K562 (cell line): Measurements from ENCODE around the gene KBTBD6. TPM values are rescaled to one million over a fixed set of nuclear protein-coding genes. Genes with fewer than 3 reads are reported as not detected.
A peak's percentile ranks its signal among the peaks of the same experiment; 100 is the strongest.

ENCODE experiments used
- BCOR ChIP-seq: fragments of 450-650 bp; IDR thresholded peaks from 2 replicates; pipeline ENCODE4 v1.6.1; 2016
- CBX5 ChIP-seq: IDR thresholded peaks from 2 replicates; pipeline ENCODE4 v1.6.1; 2014; ENCODE audit warnings: low read depth, borderline replicate concordance
- CEBPG ChIP-seq, 3 experiments: fragments of 200-800 bp in 1 of 3; sonication (Bioruptor generic) in 1 of 3; sonication (generic) in 1 of 3; formaldehyde crosslinking in 1 of 3; IDR thresholded peaks in 2 of 3; conservative IDR thresholded peaks in 1 of 3; 2 replicates each; pipeline versions ENCODE4 v1.6.1 to v1.8.0; 2016 to 2022; ENCODE audit warnings: missing compliant biosample characterization in 2 of 3, missing genetic modification characterization in 2 of 3, mild to moderate bottlenecking in 1 of 3, missing genetic modification reagents in 1 of 3
- CLOCK ChIP-seq: fragments of 250-450 bp; sonication (Bioruptor Pico); IDR thresholded peaks from 2 replicates; pipeline ENCODE4 v1.4.0; 2020; ENCODE audit warnings: mild to moderate bottlenecking, moderate library complexity, borderline replicate concordance
- HMG20B ChIP-seq: fragments of 250-450 bp; sonication (Bioruptor Pico); IDR thresholded peaks from 2 replicates; pipeline ENCODE4 v1.5.0; 2021; ENCODE audit warnings: mild to moderate bottlenecking
- HNRNPLL ChIP-seq: fragments of 200-400 bp; formaldehyde crosslinking; IDR thresholded peaks from 2 replicates; pipeline ENCODE4 v1.6.1; 2017; ENCODE audit warnings: low read length, low read depth, mild to moderate bottlenecking; ENCODE audit not compliant: poor library complexity, severe bottlenecking
- KDM1A ChIP-seq, 2 experiments: fragments of 450-650 bp; IDR thresholded peaks; 2 replicates each; pipeline ENCODE4 v1.6.1; 2016; ENCODE audit warnings: mild to moderate bottlenecking in 2 of 2
- MEF2A ChIP-seq: IDR thresholded peaks from 2 replicates; pipeline ENCODE4 v1.6.1; 2011; ENCODE audit warnings: low read depth, mild to moderate bottlenecking, low read length, moderate library complexity; ENCODE audit not compliant: control insufficient read depth
- MYC ChIP-seq, 2 experiments: fragments of 250-450 bp in 1 of 2; sonication (Bioruptor Pico) in 1 of 2; IDR thresholded peaks; 2 replicates each; pipeline versions ENCODE4 v1.5.1 to v1.6.1; 2012 to 2021; ENCODE audit warnings: low read depth in 2 of 2, borderline replicate concordance in 1 of 2, improper control_type of control experiment in 1 of 2, low read length in 1 of 2, mild to moderate bottlenecking in 1 of 2, moderate library complexity in 1 of 2
- NCOR1 ChIP-seq: fragments of 450-650 bp; IDR thresholded peaks from 2 replicates; pipeline ENCODE4 v1.6.1; 2016; ENCODE audit warnings: mild to moderate bottlenecking, moderate library complexity
- NR2F6 ChIP-seq: fragments of 450-650 bp; formaldehyde crosslinking; IDR thresholded peaks from 2 replicates; pipeline ENCODE4 v1.4.0; 2020; ENCODE audit warnings: mild to moderate bottlenecking
- NUFIP1 ChIP-seq: fragments of 450-650 bp; IDR thresholded peaks from 2 replicates; pipeline ENCODE4 v1.6.1; 2018; ENCODE audit not compliant: partially characterized antibody
- POLR2AphosphoS2 ChIP-seq: IDR thresholded peaks from 2 replicates; pipeline ENCODE4 v1.6.1; 2012; ENCODE audit warnings: low read length, improper control_type of control experiment
- RFX5 ChIP-seq: IDR thresholded peaks from 2 replicates; pipeline ENCODE4 v1.6.1; 2011; ENCODE audit warnings: low read depth, mild to moderate bottlenecking, improper control_type of control experiment, low read length
- SMARCC2 ChIP-seq: fragments of 450-650 bp; IDR thresholded peaks from 2 replicates; pipeline ENCODE4 v1.6.1; 2017; ENCODE audit warnings: antibody characterized with exemption, moderate library complexity, mild to moderate bottlenecking, low read depth
- SOX6 ChIP-seq: fragments of 450-650 bp; IDR thresholded peaks from 2 replicates; pipeline ENCODE4 v1.6.1; 2014; ENCODE audit warnings: mild to moderate bottlenecking
- SREBF1 ChIP-seq: fragments of 150-350 bp; IDR thresholded peaks from 2 replicates; pipeline ENCODE4 v1.6.1; 2014; ENCODE audit warnings: antibody characterized with exemption, low read depth, low read length, borderline replicate concordance
- SRSF7 ChIP-seq: fragments of 200-400 bp; formaldehyde crosslinking; optimal IDR thresholded peaks from 2 replicates; pipeline ENCODE3; 2017; ENCODE audit warnings: mild to moderate bottlenecking, low read depth, low read length
- STAT6 ChIP-seq: sonication (generic); formaldehyde crosslinking; IDR thresholded peaks from 2 replicates; pipeline ENCODE4 v1.8.1; 2023; ENCODE audit warnings: mild to moderate bottlenecking, missing genetic modification reagents
- TEAD1 ChIP-seq, 2 experiments: fragments of 450-650 bp in 1 of 2; sonication (generic) in 1 of 2; formaldehyde crosslinking; IDR thresholded peaks; 2 replicates each; pipeline versions ENCODE4 v1.4.0 to v1.8.0; 2020 to 2022; ENCODE audit warnings: mild to moderate bottlenecking in 2 of 2, missing genetic modification reagents in 1 of 2
- TRIM28 ChIP-seq: fragments of 450-650 bp; IDR thresholded peaks from 2 replicates; pipeline ENCODE4 v1.6.1; 2017
- ZEB2 ChIP-seq: fragments of 450-650 bp; IDR thresholded peaks from 2 replicates; pipeline ENCODE4 v1.6.1; 2016
- ZNF695 ChIP-seq: fragments of 450-650 bp; formaldehyde crosslinking; IDR thresholded peaks from 2 replicates; pipeline ENCODE4 v1.4.0; 2020; ENCODE audit warnings: mild to moderate bottlenecking, moderate library complexity
- ZNF699 ChIP-seq: fragments of 250-450 bp; sonication (Bioruptor Pico); IDR thresholded peaks from 2 replicates; pipeline ENCODE4 v1.8.0; 2021; ENCODE audit warnings: mild to moderate bottlenecking, moderate library complexity; ENCODE audit not compliant: insufficient replicate concordance
- ZNF764 ChIP-seq: fragments of 250-450 bp; sonication (Bioruptor Pico); IDR thresholded peaks from 2 replicates; pipeline ENCODE4 v1.4.0; 2020; ENCODE audit warnings: low read depth, mild to moderate bottlenecking, moderate library complexity
- polyA plus RNA-seq, 8 experiments: library from polyadenylated mRNA; depleted of rRNA in 4 of 8; stranded (reverse) in 5 of 8; unstranded in 3 of 8; fragments of >200 nt; fragmentation: Nextera tagmentation in 2 of 8; fragmentation: Illumina TruSeq in 1 of 8; extraction: Ambion mirVana in 2 of 8; extraction: Trizol in 1 of 8; gene quantifications; 2 replicates each; pipeline versions ENCODE4 v1.2.1 to v1.2.3, GENCODE V29; 2011 to 2014; ENCODE audit warnings: inconsistent platforms in 1 of 8, missing spikeins in 1 of 8
- total RNA-seq, 7 experiments: library from RNA; depleted of rRNA in 6 of 7; stranded (reverse); fragments of >200 nt in 6 of 7; fragmentation: Illumina TruSeq in 2 of 7; extraction: Trizol in 2 of 7; gene quantifications; 2 replicates each; pipeline versions ENCODE4 v1.2.1 to v1.2.3, GENCODE V29; 2011 to 2021; ENCODE audit warnings: low replicate concordance in 1 of 7

The KBTBD6 gene
- total and polyA plus RNA-seq, 9 of the 15 experiments (the other 6 are each of a cell fraction or from before 2014, with no cell fraction given) = 1.9 to 4.9 (median 3.2) TPM

GRCh38 chr13:41148419-41149283 is 16.0 kb upstream of the KBTBD6 start (continued):
- TF ChIP-seq STAT6 (no peak), SMARCC2 (no peak), HMG20B (no peak), ZNF695 (no peak), CBX5 (peak; percentile 98), HNRNPLL (no peak), POLR2AphosphoS2 (no peak), SREBF1 (no peak), RFX5 (no peak), TEAD1 (CRISPR knock-in tag; IDR thresholded peaks at IDR 0.05) (no peak), TRIM28 (peak; percentile 99), ZEB2 (peak; percentile 81), MEF2A (no peak), MYC (IDR thresholded peaks at IDR 0.05; ENCODE audit: low read depth, low read length) (no peak), MYC (CRISPR knock-in tag; IDR thresholded peaks at IDR 0.05; ENCODE audit: borderline replicate concordance, low read depth) (no peak), BCOR (no peak), NCOR1 (peak; percentile 10; the same call in 1 of the 2 replicates), SOX6 (no peak), NUFIP1 (no peak), ZNF699 (CRISPR knock-in tag) (no peak), KDM1A (IDR thresholded peaks at IDR 0.05) (no peak), CEBPG (CRISPR knock-in tag; IDR thresholded peaks at IDR 0.05) (no peak), CEBPG (tag; conservative IDR thresholded peaks at IDR 0.05 in 1 of 2, IDR thresholded peaks at IDR 0.05 in 1 of 2) (no peak), ZNF764 (CRISPR knock-in tag) (no peak), NR2F6 (CRISPR knock-in tag) (no peak), CLOCK (CRISPR knock-in tag) (no peak), SRSF7 (no peak)
